Measurements from ENCODE around the gene RALGPS1. TPM values are rescaled to one million over a fixed set of nuclear protein-coding genes. Genes with fewer than 3 reads are reported as not detected.

The RALGPS1 gene
- total RNA-seq, 1 donor = 2.9 TPM

DNA sequence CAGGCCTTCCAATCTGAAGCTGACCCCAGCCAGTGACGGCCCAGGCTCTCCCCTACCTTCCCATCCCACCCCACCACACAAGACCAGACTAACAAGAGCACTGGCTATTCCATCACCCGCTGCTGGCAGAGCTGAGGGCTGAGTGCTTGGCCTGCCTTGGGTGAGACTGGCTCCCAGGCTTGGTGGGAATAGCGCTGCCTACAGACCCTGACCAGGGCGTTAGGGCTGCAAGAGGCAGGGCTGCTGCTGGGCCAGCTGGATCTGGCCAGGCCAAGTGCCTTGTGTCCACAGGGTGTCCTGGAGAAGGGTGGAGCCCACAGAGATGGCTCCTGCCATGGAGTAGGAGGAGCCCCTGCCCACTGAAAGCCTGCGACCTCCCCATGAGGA is 239.4 kb downstream of the RALGPS1 start:
- no peak overlapping the region for H3K4me3 ChIP-seq (ENCODE audit: low read depth, low read length)
- no peak for DNase-seq (ENCODE audit: low read depth)
- TF ChIP-seq, protein P1, sequence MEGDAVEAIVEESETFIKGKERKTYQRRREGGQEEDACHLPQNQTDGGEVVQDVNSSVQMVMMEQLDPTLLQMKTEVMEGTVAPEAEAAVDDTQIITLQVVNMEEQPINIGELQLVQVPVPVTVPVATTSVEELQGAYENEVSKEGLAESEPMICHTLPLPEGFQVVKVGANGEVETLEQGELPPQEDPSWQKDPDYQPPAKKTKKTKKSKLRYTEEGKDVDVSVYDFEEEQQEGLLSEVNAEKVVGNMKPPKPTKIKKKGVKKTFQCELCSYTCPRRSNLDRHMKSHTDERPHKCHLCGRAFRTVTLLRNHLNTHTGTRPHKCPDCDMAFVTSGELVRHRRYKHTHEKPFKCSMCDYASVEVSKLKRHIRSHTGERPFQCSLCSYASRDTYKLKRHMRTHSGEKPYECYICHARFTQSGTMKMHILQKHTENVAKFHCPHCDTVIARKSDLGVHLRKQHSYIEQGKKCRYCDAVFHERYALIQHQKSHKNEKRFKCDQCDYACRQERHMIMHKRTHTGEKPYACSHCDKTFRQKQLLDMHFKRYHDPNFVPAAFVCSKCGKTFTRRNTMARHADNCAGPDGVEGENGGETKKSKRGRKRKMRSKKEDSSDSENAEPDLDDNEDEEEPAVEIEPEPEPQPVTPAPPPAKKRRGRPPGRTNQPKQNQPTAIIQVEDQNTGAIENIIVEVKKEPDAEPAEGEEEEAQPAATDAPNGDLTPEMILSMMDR (IDR thresholded peaks at IDR 0.05; ENCODE audit: insufficient read depth, low read length) = no peak

DNA sequence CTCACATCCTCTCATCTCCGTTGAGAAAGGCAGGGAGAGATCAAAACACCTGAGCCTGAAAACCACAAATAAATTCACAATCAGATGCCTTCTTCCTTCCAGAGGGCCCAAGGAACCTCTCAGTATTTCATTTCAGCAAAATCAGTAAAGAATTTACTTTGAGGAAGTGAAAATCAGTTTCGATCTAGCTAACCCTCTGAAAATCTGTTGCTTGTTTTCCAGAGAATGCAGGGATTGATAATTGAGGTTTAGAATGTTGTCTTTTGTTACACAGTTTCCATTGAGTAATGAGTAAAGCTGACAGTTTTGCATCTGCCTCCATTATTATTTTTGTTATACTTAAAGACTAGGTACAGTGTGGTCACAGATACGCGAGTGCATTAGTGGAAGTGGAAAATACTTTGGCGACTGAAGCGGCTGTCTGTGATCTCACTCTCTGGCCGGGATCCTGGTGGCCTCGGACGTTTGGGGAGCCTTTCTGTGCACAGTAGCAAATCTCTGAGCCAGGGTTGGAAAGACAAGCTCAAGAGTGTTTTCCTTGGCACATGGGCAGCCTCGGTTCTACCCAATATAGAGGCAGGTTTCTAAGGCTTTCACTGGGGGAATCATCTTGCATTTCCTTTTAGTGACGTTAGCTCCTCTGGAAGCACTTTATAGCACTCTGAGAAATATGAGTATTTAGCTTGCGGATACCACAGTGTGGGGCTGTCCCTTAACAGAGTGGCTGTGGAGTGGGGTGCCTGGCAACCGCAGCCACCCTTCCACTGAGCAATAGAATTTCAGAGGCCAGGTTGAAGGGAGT is 240.0 kb downstream of the RALGPS1 start:
- peak overlapping the region; percentile 28 for H3K4me3 ChIP-seq (ENCODE audit: low read depth, low read length)
- peak; percentile 90 for DNase-seq (ENCODE audit: low read depth)
- TF ChIP-seq, protein P1 (IDR thresholded peaks at IDR 0.05; ENCODE audit: insufficient read depth, low read length) = no peak

DNA sequence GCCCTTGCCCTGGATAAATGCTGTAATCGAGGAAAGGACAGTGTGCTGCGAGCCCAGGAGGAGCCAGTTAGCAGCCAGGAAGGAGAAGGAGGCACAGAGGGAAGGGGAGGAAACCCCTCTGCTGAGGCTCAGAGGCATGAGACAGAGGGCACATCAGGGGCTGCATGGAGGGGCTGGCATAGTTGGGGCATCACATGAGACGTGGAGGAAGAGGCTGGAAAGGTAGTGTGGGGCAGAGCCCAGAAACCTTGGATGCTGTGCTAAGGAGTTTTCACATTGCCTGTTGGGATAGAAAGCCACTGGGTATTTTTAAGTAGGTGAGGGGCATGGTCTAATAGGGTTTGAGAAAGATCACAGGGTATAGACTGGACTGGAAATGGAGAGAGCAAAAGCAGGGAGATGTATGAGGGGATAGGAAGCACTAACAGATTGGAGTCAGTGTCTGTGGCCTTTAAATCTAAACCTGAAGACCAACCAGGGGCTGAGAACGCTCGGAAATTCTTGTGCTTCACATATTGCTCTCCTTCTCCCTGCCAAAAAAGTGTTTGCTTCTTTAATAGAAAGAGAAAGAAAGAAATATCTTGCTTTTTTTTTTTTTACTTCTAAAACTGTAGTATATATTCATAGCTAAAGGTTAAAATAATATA is 240.9 kb downstream of the RALGPS1 start:
- no peak overlapping the region for H3K4me3 ChIP-seq (ENCODE audit: low read depth, low read length)
- TF ChIP-seq, protein P1 (IDR thresholded peaks at IDR 0.05; ENCODE audit: insufficient read depth, low read length) = no peak
- DNase-seq (ENCODE audit: low read depth) = no peak

- no peak overlapping the region for H3K4me3 ChIP-seq (ENCODE audit: low read depth, low read length)
- TF ChIP-seq, protein P1 (IDR thresholded peaks at IDR 0.05; ENCODE audit: insufficient read depth, low read length) = no peak
- no peak for DNase-seq (ENCODE audit: low read depth)
These were observed 244.3 kb downstream of the RALGPS1 start for GRCh38 chr9:127158786-127159324.

DNA sequence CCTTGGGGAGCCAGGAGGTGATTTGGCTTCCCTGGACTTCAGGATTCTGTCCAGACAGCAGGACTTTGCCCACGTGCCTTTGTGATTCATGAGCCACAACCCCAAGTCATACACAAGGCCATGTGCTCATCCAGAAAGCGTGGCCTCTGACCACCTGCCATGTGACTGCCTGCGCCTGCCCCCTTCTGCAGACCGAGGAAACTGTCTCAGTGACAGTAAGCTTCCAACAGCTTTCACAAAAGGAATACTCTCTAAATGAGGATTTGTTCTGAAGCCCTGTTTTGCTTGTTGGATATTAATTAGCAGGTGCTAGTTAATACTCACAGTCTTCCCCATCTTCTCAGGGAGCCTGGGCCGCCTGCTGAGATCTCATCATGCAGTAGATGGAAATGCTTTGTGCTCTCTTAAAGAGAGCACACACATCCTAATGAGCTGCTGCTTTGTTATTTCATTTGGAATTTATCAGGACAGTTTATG is 244.8 kb downstream of the RALGPS1 start:
- H3K4me3 ChIP-seq (ENCODE audit: low read depth, low read length) = no peak overlapping the region
- TF ChIP-seq, protein P1 (IDR thresholded peaks at IDR 0.05; ENCODE audit: insufficient read depth, low read length) = peak; percentile 17
- DNase-seq (ENCODE audit: low read depth) = peak; percentile 73

DNA sequence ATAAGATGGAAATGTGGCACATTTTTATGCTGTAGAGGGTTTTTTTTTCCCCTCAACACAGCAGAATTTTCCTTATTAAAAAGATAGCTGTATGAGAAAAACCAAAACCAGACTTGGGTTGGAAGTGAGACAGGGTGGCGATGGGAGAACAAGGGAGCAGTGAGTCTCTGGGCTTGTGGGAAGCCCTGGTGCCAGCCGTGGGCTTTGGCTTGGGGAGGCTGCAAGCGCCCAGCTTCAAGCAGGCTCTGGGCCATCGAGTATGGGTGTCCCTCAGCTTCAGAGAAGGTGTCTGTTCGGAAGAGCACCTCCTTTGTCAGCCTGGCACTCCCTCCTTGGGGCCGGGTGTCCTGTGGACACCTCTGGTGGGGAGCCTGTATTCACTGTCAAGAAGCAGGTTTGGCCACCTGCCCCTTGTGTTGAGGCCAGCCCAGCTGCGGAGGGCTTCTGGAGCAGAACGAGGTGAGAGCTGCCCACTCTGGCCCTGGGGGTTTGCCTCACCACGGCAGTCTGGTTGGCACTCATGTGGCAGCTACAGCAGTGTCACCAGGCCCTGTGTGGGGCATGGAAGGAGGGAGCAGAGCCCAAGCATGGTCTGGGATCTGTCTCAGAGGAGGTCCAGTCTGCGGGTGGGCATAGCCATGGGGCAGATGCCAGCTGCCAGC is 245.5 kb downstream of the RALGPS1 start:
- TF ChIP-seq, protein P1 (IDR thresholded peaks at IDR 0.05; ENCODE audit: insufficient read depth, low read length) = no peak
- no peak for DNase-seq (ENCODE audit: low read depth)
- H3K4me3 ChIP-seq (ENCODE audit: low read depth, low read length) = no peak overlapping the region

Data from fibroblast of the aortic adventitia (primary cell).